Renal pelvis (tissue), 12 donors: Measurements from ENCODE around the gene MED6. TPM values are rescaled to one million over a fixed set of nuclear protein-coding genes. Genes with fewer than 3 reads are reported as not detected.

Source experiments
- DNase-seq: peaks from one replicate; pipeline ENCODE4 v3.0.0-alpha.2; 2013
- long read RNA-seq, 16 experiments: transcript quantifications; one replicate each; lab custom pipeline, GENCODE V29; 2026
- polyA plus RNA-seq, 3 donors: library from polyadenylated mRNA; unstranded; fragments of 120-200 nt; gene quantifications; one replicate each; pipeline ENCODE4 v1.2.1, GENCODE V29; 2013; ENCODE audit not compliant: insufficient read length in 3 of 3

MED6 gene, protein sequence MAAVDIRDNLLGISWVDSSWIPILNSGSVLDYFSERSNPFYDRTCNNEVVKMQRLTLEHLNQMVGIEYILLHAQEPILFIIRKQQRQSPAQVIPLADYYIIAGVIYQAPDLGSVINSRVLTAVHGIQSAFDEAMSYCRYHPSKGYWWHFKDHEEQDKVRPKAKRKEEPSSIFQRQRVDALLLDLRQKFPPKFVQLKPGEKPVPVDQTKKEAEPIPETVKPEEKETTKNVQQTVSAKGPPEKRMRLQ
- 10 to 100 TPM; 29.4 to 38.3 (median 34.5) TPM for polyA plus RNA-seq
- long read RNA-seq, donor 1, transcript MED6-201 (8 exons, 1,995 nt) = major isoform, 8 of 8 reads
- long read RNA-seq, donor 1, partial matches to known transcripts = 0 of 8 reads
- long read RNA-seq, donor 1, other reads (novel, unspliced or antisense) = 0 of 8 reads
- long read RNA-seq, donor 2, transcript MED6-201 (8 exons, 1,995 nt) = major isoform, 9 of 10 reads
- long read RNA-seq, donor 2, partial matches to known transcripts = 0 of 10 reads
- long read RNA-seq, donor 2, other reads (novel, unspliced or antisense) = 0 of 10 reads
- long read RNA-seq, donor 3, transcript MED6-201 (8 exons, 1,995 nt) = major isoform, 8 of 11 reads
- long read RNA-seq, donor 3, partial matches to known transcripts = 0 of 11 reads
- long read RNA-seq, donor 3, other reads (novel, unspliced or antisense) = 0 of 11 reads
- long read RNA-seq, donor 4, transcript MED6-201 (8 exons, 1,995 nt) = major isoform, 5 of 6 reads
- long read RNA-seq, donor 4, partial matches to known transcripts = 0 of 6 reads
- long read RNA-seq, donor 4, other reads (novel, unspliced or antisense) = 0 of 6 reads
- long read RNA-seq, donor 5, partial matches to known transcripts = 0 of 2 reads
- long read RNA-seq, donor 5, other reads (novel, unspliced or antisense) = 0 of 2 reads
- long read RNA-seq, donor 6, transcript MED6-201 (8 exons, 1,995 nt) = major isoform, 8 of 13 reads
- long read RNA-seq, donor 6, partial matches to known transcripts = 0 of 13 reads
- long read RNA-seq, donor 6, other reads (novel, unspliced or antisense) = 0 of 13 reads
- long read RNA-seq, donor 7, transcript MED6-201 (8 exons, 1,995 nt) = major isoform, 7 of 7 reads
- long read RNA-seq, donor 7, partial matches to known transcripts = 0 of 7 reads
- long read RNA-seq, donor 7, other reads (novel, unspliced or antisense) = 0 of 7 reads
- long read RNA-seq, donor 8, transcript MED6-201 (8 exons, 1,995 nt) = major isoform, 6 of 6 reads
- long read RNA-seq, donor 8, partial matches to known transcripts = 0 of 6 reads
- long read RNA-seq, donor 8, other reads (novel, unspliced or antisense) = 0 of 6 reads
- long read RNA-seq, donor 9, transcript MED6-201 (8 exons, 1,995 nt) = major isoform, 9 of 10 reads
- long read RNA-seq, donor 9, partial matches to known transcripts = 0 of 10 reads
- long read RNA-seq, donor 9, other reads (novel, unspliced or antisense) = 0 of 10 reads
- long read RNA-seq, donor 10, transcript MED6-201 (8 exons, 1,995 nt) = major isoform, 8 of 14 reads
- long read RNA-seq, donor 10, partial matches to known transcripts = 5 of 14 reads
- long read RNA-seq, donor 10, other reads (novel, unspliced or antisense) = 0 of 14 reads
- long read RNA-seq, donor 11, partial matches to known transcripts = 0 of 4 reads
- long read RNA-seq, donor 11, other reads (novel, unspliced or antisense) = 0 of 4 reads
- long read RNA-seq, donor 12, transcript MED6-201 (8 exons, 1,995 nt) = major isoform, 9 of 9 reads
- long read RNA-seq, donor 12, partial matches to known transcripts = 0 of 9 reads
- long read RNA-seq, donor 12, other reads (novel, unspliced or antisense) = 0 of 9 reads
- long read RNA-seq, donor 13, partial matches to known transcripts = 0 of 3 reads
- long read RNA-seq, donor 13, other reads (novel, unspliced or antisense) = 0 of 3 reads
- long read RNA-seq, donor 14 = 0 reads
- long read RNA-seq, donor 15 = 0 reads
- long read RNA-seq, donor 16, transcript MED6-201 (8 exons, 1,995 nt) = major isoform, 10 of 21 reads
- long read RNA-seq, donor 16, partial matches to known transcripts = 11 of 21 reads
- long read RNA-seq, donor 16, other reads (novel, unspliced or antisense) = 0 of 21 reads

- DNase-seq = peak; percentile 95
These were observed at the start of gene MED6 for GRCh38 chr14:70600382-70601157. MED6 (minus strand) TSS chr14:70600655; CDS start chr14:70600637, 18 bp downstream.

GRCh38 chr14:70649803-70650202, 49.3 kb upstream of the MED6 start:
- DNase-seq = no peak

GRCh38 chr14:70648346-70648745, 47.9 kb upstream of the MED6 start:
- DNase-seq = no peak

- DNase-seq = no peak
These were observed 46.2 kb upstream of the MED6 start for GRCh38 chr14:70646705-70647104.

DNA sequence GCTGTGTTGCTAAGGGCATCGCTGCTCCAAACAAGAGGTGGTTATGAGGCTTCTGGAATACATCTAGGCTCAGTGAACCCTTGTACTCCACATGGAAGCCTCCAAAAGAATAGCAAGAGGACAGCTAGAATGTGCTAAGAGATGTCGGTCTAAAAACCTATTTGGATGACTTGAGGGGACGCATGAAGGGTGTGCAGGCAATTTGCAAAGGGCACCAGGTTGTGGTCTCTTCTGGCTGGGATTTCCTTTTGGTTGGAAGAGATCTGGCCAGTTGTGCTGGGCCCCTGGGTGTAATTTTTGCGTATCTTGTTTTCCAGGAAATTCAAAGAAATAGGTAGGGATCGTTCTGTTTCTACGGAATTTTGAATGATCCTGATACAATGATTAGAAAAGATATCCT, 45.4 kb upstream of the MED6 start:
- no peak for DNase-seq

DNA sequence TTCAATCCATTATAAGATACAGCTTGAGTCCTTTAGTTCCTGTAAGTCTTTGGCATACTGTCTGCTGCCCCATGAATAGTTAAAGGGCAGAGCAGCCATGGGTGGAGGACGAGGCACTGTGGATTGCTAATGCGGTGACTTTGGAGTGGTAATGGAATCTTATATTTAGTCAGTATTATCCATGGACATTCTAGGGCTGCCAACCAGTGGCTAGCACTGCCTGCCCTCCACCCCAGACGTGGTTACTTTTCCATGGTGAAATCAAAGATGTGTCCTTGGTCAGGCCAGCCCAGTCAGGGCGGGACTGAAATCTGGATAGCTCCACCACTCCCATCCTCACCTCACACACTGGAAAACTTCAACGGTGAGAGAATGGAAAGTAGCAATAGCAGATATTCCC, 43.5 kb upstream of the MED6 start:
- DNase-seq = no peak

DNA sequence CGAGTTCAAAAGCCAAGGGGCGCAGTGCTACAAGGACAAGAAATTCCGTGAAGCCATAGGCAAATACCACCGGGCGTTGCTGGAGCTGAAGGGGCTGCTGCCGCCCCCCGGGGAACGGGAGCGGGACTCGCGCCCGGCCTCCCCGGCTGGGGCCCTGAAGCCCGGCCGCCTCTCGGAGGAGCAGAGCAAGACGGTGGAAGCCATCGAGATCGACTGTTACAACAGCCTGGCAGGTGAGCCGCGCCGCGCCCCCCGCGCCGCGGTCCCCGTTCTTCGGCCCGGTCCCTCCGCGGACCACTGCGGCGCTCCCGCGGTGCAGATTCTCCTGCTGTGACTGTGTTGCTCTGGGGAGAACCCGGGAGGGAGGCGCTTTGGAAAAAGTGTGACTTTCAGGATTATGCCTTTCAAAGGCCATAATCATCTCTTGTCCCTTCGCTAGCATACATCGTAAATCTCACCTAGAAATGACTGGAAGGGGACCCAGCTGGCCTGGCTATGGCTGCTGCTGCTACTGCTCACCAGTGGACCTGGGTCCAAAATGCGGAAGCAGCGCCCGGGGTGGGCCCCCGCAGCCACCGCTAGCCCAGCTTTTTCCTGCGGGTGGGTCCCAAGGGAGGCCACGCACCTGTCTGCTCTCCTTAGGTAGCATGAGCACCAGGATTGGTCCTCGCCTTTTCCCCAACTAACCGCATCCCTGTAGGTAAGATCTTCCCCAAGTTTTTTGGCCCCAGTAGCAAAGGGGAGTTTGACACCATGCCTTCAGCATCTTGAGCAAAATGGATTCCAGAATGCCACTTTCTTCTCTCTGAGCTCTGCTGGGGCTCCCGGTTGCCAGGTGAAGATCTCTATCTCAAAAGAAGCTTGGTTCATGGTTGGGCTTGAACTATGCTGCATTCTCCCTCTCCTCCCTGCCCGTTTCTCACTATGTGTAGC, 42.1 kb upstream of the MED6 start:
- DNase-seq = peak; percentile 23

- peak; percentile 15 for DNase-seq
These were observed 41.3 kb upstream of the MED6 start, which contains the start of gene TTC9 for GRCh38 chr14:70641548-70642302. TTC9 (plus strand) TSS chr14:70641916; CDS start chr14:70642130, 214 bp downstream.

DNA sequence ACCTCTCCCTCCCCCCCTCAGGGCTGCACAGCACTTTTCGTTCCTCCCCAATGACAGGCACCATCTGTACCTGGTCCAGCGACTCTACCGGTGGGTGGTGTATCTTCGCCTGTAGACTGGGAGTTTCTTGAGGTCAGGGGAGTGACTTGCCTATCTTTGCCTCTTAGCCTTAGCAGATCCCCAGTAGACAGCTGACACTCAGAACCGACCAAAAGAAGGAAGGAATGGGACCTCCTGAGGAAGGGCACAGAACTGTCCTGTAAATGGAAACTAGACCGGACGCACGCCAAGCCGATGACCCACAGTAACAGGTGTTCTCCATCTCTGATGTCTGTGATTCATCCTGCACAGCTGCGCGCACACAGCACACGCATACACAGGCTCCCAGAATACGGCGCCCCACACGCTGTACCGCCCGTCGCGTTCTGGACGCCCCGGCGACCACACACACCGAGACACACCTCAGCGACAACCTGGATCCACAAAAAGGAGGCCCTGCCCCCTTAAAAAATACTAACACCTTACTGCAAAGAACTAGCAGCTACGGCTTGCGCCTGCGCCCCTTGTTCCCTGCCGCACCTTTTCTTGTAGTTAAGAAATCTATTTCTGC, 40.6 kb upstream of the MED6 start:
- peak; percentile 26 for DNase-seq

DNA sequence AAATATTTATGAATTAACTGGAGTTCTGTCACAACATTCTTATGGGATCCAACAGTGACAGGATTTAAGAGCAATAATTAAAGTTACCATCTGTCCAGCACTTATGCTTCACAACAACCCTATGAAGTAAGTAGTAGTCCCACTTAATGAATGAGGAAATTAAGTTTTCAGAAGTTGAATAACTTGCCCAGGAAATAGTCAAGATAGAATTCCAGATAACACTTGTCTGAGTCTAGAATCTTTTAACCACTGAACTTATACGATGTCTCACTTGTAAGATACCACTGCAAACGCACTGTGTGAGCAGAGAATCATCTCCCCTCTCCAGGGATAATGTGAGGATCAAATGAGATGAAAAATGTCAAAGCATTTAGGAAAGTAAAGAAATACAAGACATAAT, 38.0 kb upstream of the MED6 start:
- no peak for DNase-seq

GRCh38 chr14:70635971-70636595, 35.6 kb upstream of the MED6 start:
- no peak for DNase-seq

DNA sequence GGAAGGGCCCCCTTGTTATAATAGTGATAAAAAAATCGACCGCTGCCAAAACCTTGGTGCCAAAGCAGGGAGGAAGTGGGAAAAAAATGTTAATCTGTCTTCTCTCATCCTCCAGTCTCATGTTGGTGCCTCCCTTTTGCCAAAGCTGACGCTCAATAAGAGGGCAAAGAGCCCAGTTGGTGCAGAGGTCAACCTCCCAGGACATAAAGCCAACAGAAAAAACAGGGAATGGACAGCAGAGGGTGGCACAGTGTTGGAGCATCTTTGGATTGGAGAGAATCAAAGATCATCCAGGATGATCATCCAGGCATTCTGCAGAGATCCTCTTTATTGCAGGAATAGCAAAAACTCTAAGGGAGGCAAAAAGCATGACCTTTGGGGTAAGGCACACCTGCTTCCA, 31.5 kb upstream of the MED6 start:
- DNase-seq = no peak

DNA sequence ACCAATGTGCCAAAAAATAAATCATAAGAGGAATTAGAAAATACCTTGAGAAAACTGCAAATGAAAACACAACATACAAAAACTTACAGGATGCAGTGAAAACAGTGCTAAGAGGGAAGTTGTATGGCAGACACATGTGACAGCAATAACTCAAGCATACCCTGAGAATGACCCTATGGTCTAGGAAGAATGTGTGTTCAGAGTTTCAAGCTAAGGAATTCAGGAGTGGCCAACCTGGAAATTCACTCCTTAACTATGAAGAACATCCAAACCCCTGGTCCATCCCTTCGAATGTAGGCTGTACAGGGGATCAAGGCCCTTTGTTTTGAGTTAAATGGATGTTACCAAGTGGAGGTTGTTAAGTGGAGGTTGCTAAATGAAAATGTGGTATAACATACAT, 24.5 kb upstream of the MED6 start:
- DNase-seq = no peak

DNA sequence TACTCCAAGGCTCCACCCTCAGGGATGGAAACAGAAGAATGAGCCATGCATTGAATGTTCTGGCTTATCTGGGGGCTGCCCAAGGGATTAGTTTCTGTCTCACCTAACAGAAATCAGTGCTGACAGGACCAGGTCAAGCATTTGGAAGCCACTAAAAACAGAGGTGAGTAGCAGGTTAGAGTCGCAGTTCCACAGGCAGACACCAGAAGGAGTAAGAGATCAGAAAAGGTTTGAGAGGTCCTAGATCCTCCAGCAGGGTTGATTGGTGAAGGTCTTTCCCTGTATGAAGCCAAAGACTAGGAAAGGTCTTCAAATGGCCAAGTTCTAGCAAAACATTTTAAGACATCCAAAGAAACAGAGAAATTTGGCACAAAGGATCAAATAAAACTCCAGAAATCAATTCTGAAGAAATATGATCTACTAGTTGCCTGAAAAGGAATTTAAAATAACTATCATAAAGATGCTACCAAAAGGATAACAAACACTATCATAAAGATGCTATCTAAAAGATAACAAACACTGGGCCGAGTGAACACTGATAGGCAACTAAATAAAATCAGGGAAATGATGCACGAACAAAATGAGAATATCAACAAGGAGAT, 21.8 kb upstream of the MED6 start:
- DNase-seq = peak; percentile 8

GRCh38 chr14:70619708-70620107, 19.3 kb upstream of the MED6 start:
- DNase-seq = no peak

DNA sequence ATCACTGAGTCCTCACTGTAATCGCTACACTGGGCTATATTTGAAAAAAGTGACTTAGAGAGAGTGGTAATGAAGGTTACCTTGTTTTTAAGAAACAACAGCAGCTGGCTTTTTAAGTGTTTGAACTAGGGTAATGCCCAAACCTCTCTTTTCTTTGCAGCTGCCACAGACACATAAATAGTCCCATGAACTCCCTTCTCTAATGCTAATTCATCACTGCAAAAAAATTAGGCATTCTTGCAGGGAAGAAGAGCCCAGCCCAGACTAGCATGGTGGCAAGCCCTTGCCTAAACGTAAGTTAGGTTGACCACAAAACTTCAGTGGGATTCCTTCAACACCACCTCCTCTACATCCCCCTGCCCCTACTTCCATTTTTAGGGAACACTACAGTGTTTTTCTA, 17.9 kb upstream of the MED6 start:
- no peak for DNase-seq
